Esophagus muscularis mucosa (tissue), 4 donors: Measurements from ENCODE around the gene TXNRD2. TPM values are rescaled to one million over a fixed set of nuclear protein-coding genes. Genes with fewer than 3 reads are reported as not detected.
"Not testable (repeated sequence)": the region's sequence is repeated elsewhere in the genome, so short reads cannot be mapped to it uniquely, and the experiment has no call there.

Source experiments
- DNase-seq: peaks from one replicate; pipeline ENCODE4 v3.0.0-alpha.2; 2017; ENCODE audit errors: extremely low spot score
- H3K27ac ChIP-seq, 4 donors: fragments of 200-600 bp; sonication (generic); replicated peaks in 1 of 4; 1 replicate in 3 of 4; 2 replicates in 1 of 4; pipeline ENCODE4 v1.5.1; 2016 to 2019; ENCODE audit warnings: mild to moderate bottlenecking in 1 of 4
- H3K27me3 ChIP-seq, 4 donors: fragments of 200-600 bp; sonication (generic); one replicate each; pipeline versions ENCODE4 v1.5.1 to v1.6.0; 2016 to 2019
- H3K36me3 ChIP-seq, 4 donors: fragments of 200-600 bp; sonication (generic); one replicate each; pipeline ENCODE4 v1.5.1; 2016 to 2019
- H3K4me1 ChIP-seq, 4 donors: fragments of 200-600 bp; sonication (generic); one replicate each; pipeline ENCODE4 v1.5.1; 2016 to 2019
- H3K4me3 ChIP-seq, 4 donors: fragments of 200-600 bp; sonication (generic); 1 replicate in 2 of 4; 2 replicates in 2 of 4; pipeline ENCODE4 v1.5.1; 2016 to 2019; ENCODE audit warnings: mild to moderate bottlenecking in 4 of 4, moderate library complexity in 1 of 4
- H3K9me3 ChIP-seq, 4 donors: fragments of 200-600 bp; sonication (generic); 1 replicate in 3 of 4; 2 replicates in 1 of 4; pipeline ENCODE4 v1.5.1; 2016 to 2019
- CTCF ChIP-seq, 3 experiments: fragments of 200-600 bp in 2 of 3; fragments of 450-650 bp in 1 of 3; sonication (generic) in 2 of 3; IDR thresholded peaks; one replicate each; pipeline ENCODE4 v1.5.1; 2017 to 2019; ENCODE audit warnings: antibody characterized with exemption in 3 of 3, mild to moderate bottlenecking in 2 of 3, moderate library complexity in 1 of 3
- EP300 ChIP-seq: sonication (generic); formaldehyde crosslinking; IDR thresholded peaks from one replicate; pipeline ENCODE4 v1.6.1; 2017; ENCODE audit warnings: antibody characterized with exemption
- POLR2A ChIP-seq: fragments of 450-650 bp; IDR thresholded peaks from one replicate; pipeline ENCODE4 v1.6.1; 2017; ENCODE audit warnings: antibody characterized with exemption, moderate library complexity, mild to moderate bottlenecking, low read depth
- POLR2AphosphoS5 ChIP-seq, 2 donors: sonication (generic); formaldehyde crosslinking; IDR thresholded peaks; one replicate each; pipeline ENCODE4 v1.6.1; 2017; ENCODE audit warnings: antibody characterized with exemption in 2 of 2
- WGBS: methylation state at CpG from one replicate; pipeline ENCODE4 v1.1.5; 2018; 5-methylcytosine and 5-hydroxymethylcytosine counted together
- intact Hi-C: fragments of 100-400 bp; cut with DNase I; formaldehyde crosslinking; loops from one replicate; pipeline ENCODE4 v1.15.1; 2023
- total RNA-seq, 4 donors: library from RNA; depleted of rRNA; stranded (reverse); fragments of >200 nt; gene quantifications; one replicate each; pipeline versions ENCODE4 v1.1.0 to v1.2.1, GENCODE V29; 2016

The TXNRD2 gene
- total RNA-seq, 4 donors from 2014 or later: 12.9 to 27.2 (median 23.9) TPM

- Histone ChIP-seq H3K4me1 (peaks cover 19 to 38% (median 32%) of the 10 kb centered on the region in 4 donors), H3K4me3 (no peak overlapping the region), H3K27ac (no peak overlapping the region), H3K36me3 (peaks cover 0 to 41% (median 18%) of the 10 kb centered on the region in 4 donors), H3K27me3 (no peaks in the 10 kb centered on the region), H3K9me3 (no peaks in the 10 kb centered on the region)
- intact Hi-C loops: no loop called here
- WGBS: 65% methylated on average over 12 of the region's 12 CpGs
- no peak for TF ChIP-seq CTCF (IDR thresholded peaks at IDR 0.05)
- TF ChIP-seq POLR2AphosphoS5 (IDR thresholded peaks at IDR 0.05): no peak
- DNase-seq: no peak
Observed at GRCh38 chr22:19886605-19887255, 54.9 kb downstream of the TXNRD2 start.

- H3K4me3 ChIP-seq: no peak overlapping the region
- H3K27ac ChIP-seq: no peak overlapping the region
- TF ChIP-seq POLR2A (no peak), CTCF (IDR thresholded peaks at IDR 0.05) (no peak), POLR2AphosphoS5 (IDR thresholded peaks at IDR 0.05) (no peak), EP300 (no peak)
- intact Hi-C loops: no loop called here
- H3K9me3 ChIP-seq: no peaks in the 10 kb centered on the region
- no peak for DNase-seq
- peaks cover 16 to 38% (median 32%) of the 10 kb centered on the region in 4 donors for H3K4me1 ChIP-seq
- 89% methylated on average over 14 of the region's 15 CpGs for WGBS
- H3K27me3 ChIP-seq: no peaks in the 10 kb centered on the region
- H3K36me3 ChIP-seq: peaks cover 0 to 36% (median 15%) of the 10 kb centered on the region in 4 donors
Observed at GRCh38 chr22:19885841-19886592, 55.6 kb downstream of the TXNRD2 start.

- no peak overlapping the region for H3K4me3 ChIP-seq
- intact Hi-C loops: no loop called here
- 82% methylated on average over 10 of the region's 26 CpGs for WGBS
- no peaks in the 10 kb centered on the region for H3K27me3 ChIP-seq
- H3K4me1 ChIP-seq: peaks cover 24 to 43% (median 37%) of the 10 kb centered on the region in 4 donors
- H3K9me3 ChIP-seq: no peaks in the 10 kb centered on the region
- peaks cover 0 to 35% (median 15%) of the 10 kb centered on the region in 4 donors for H3K36me3 ChIP-seq
- no peak for TF ChIP-seq CTCF (IDR thresholded peaks at IDR 0.05)
- TF ChIP-seq POLR2A: no peak
- no peak for TF ChIP-seq EP300
- no peak for TF ChIP-seq POLR2AphosphoS5 (IDR thresholded peaks at IDR 0.05)
- DNase-seq: no peak
- H3K27ac ChIP-seq: no peak overlapping the region
Observed at GRCh38 chr22:19884954-19885751, 56.5 kb downstream of the TXNRD2 start.

- TF ChIP-seq POLR2A (no peak), POLR2AphosphoS5 (IDR thresholded peaks at IDR 0.05) (no peak), EP300 (no peak), CTCF (IDR thresholded peaks at IDR 0.05) (no peak)
- 94% methylated on average over 13 of the region's 15 CpGs for WGBS
- Histone ChIP-seq H3K9me3 (no peaks in the 10 kb centered on the region), H3K27me3 (no peaks in the 10 kb centered on the region), H3K36me3 (peaks cover 0 to 33% (median 16%) of the 10 kb centered on the region in 4 donors), H3K4me3 (no peak overlapping the region), H3K4me1 (peaks cover 24 to 50% (median 45%) of the 10 kb centered on the region in 4 donors), H3K27ac (no peak overlapping the region)
- DNase-seq: no peak
- intact Hi-C loops: no loop called here
Observed at GRCh38 chr22:19884161-19884953, 57.3 kb downstream of the TXNRD2 start.

GRCh38 chr22:19883446-19883845, 58.2 kb downstream of the TXNRD2 start:
- peaks cover 24 to 54% (median 47%) of the 10 kb centered on the region in 4 donors for H3K4me1 ChIP-seq
- DNase-seq, H3K27ac ChIP-seq, H3K4me3 ChIP-seq, H3K9me3 ChIP-seq, intact Hi-C loops, H3K27me3 ChIP-seq: not testable (repeated sequence)
- H3K36me3 ChIP-seq: peaks cover 0 to 29% (median 12%) of the 10 kb centered on the region in 4 donors
- 95% methylated on average over 8 of the region's 8 CpGs for WGBS
